ENCODE data around the gene ADCY4.
A peak's percentile ranks its signal among the peaks of the same experiment; 100 is the strongest.

The ADCY4 gene

DNA sequence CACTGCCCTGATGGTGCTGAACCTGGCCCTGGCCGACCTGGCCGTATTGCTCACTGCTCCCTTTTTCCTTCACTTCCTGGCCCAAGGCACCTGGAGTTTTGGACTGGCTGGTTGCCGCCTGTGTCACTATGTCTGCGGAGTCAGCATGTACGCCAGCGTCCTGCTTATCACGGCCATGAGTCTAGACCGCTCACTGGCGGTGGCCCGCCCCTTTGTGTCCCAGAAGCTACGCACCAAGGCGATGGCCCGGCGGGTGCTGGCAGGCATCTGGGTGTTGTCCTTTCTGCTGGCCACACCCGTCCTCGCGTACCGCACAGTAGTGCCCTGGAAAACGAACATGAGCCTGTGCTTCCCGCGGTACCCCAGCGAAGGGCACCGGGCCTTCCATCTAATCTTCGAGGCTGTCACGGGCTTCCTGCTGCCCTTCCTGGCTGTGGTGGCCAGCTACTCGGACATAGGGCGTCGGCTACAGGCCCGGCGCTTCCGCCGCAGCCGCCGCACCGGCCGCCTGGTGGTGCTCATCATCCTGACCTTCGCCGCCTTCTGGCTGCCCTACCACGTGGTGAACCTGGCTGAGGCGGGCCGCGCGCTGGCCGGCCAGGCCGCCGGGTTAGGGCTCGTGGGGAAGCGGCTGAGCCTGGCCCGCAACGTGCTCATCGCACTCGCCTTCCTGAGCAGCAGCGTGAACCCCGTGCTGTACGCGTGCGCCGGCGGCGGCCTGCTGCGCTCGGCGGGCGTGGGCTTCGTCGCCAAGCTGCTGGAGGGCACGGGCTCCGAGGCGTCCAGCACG is 18.9 kb downstream of the ADCY4 start:
- no peak for DNase-seq (ENCODE audit: low read depth)

DNA sequence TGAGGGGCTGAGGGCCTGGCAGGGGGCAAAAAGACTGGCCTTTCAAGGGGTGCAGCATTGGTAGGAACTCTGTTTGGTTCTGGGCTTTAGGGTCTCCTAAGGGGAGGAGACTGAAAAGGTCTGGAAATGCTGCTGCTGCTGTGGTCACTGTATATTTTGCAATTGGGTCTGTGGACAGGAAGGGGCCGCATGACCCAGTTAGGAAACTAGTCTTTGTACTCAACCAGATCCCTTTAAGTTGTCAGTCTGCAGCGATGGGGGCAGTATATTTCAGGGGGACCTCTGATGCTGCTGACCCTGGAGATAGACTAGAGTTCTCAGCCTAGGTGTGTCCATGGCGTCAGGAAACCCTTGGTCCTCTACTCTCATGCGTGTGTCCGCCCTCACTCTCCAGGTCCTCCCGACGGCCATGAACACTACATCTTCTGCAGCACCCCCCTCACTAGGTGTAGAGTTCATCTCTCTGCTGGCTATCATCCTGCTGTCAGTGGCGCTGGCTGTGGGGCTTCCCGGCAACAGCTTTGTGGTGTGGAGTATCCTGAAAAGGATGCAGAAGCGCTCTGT is 19.5 kb downstream of the ADCY4 start:
- no peak for DNase-seq (ENCODE audit: low read depth)

DNA sequence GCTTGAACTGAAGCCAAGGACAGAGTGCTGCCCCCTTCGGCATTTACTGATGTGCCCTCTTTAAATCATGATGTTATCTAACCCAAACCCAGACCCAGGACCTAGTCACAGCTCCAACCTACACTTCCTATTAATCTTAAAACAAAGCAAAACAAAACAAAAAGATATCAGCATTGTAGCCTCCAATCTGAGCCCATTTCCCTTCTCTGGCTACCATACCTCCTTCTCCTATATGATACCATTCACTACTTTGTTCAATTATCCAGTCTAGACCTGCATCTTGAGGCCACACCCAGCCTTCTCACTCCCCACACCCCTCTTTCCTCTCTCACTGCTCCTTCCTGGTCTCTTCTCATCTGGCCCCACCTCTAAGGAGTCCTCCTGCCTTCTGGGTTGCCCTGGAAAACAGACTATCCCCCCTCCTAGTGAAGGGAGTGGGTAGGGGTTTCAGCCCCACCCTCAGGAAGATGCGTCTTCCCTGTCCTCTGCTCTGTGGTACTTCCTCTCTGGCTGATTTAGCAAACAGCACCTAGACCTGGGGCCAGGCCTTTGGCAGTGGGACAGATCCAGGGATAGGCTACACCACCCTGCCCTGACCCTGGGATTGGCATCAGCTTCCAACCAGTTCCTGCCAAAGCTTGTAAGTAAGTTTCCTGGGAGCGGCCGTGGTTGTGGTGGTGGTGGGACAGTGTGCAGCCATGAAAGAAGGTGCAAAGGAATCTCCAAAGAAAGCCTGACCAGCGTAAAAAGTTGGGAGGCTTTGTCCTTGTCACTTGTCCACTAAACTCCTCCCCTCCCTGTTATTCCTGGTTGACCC is 20.3 kb downstream of the ADCY4 start:
- no peak for DNase-seq (ENCODE audit: low read depth)

DNA sequence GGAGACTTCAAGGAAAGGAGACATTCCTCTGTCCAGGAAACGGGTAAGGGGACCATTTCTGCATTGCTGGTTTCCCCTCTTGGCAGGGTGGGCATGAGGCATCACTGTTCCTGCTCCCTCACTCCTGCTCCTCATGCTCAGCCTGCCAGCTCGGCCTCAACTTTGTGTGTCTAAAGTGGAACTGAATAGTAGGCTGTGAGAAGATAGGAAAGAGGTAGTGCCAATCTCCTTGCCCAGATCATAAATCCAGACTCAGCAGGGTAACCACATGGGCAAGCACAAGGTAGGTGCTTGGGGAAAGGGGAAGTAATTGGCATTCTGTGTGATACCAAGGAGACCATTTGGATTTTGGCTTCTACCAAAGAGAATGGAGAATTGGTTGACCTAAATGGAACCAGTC is 21.0 kb downstream of the ADCY4 start:
- DNase-seq (ENCODE audit: low read depth): no peak

DNA sequence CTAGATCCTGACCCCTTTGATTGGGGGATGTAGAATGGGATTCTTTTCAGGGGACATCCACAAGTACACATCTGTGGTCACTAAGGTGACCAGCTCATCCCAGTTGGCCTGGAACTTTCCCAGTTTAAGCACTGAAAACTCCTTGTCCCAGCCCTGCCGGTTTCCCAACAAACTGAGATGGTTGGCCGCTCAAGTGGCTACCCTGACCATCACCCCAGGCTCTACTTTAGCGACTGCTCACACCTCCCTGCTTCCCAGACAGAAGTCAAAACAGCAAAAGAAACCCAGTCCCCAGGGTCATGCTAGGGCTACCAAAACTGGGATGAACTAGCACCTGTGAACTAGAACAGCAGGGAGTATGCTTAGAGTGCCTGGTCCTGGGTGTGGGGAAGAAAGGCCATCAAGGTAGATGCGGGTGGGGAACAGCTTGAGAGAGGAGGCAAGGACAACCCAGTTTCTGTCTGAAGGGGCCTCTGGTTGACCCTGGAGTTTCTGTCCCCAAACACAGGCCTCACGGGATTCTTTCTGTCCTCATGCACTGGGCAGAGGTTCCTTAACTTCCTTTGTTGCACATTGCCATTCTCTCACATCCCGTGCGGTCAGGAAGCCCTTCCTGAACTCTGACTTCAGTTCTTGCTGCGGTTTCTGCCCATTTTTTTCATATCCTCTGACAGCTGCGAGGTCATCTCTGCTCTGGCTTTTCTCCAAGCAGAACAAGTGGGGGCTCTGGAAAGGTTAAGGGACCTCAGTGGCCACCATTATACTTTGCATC is 21.9 kb downstream of the ADCY4 start:
- DNase-seq (ENCODE audit: low read depth): no peak

DNA sequence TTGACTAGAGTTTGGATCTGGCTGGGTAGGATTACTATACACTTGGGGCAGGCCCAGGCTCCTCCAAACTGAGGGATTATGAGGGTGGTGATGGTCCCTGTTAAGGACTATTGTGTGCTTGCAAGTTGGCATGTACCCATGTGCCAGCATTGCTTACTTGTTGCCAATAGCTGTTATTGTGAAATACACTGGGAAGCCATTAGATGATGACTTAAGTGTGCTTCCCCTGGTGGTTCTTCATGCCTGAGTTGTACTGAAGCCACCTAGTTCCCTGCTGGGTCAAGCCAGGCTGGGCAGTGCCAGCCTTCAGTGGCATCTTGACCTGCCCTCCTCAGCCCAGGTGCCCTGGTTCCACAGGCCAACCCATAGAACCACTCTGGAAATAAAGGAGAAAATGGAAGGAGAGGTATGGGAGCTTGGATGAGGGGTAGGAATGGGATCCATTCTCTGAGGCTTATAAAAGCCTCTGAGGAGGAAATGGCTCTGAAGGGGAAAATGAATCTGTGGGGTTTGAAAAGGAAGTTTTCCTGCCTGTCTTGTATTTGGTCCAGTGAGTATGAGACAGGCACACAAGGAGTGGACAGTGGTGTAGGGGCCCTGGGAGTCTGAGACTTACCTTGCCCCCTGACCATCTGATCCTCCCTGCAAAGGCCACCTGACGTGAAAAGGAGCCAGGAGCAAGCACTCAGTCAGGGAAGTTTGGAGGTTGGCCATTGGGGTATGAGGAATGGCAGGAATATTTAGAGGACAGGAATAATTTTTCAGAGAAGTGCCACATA is 22.8 kb downstream of the ADCY4 start:
- DNase-seq (ENCODE audit: low read depth): peak; percentile 81

DNA sequence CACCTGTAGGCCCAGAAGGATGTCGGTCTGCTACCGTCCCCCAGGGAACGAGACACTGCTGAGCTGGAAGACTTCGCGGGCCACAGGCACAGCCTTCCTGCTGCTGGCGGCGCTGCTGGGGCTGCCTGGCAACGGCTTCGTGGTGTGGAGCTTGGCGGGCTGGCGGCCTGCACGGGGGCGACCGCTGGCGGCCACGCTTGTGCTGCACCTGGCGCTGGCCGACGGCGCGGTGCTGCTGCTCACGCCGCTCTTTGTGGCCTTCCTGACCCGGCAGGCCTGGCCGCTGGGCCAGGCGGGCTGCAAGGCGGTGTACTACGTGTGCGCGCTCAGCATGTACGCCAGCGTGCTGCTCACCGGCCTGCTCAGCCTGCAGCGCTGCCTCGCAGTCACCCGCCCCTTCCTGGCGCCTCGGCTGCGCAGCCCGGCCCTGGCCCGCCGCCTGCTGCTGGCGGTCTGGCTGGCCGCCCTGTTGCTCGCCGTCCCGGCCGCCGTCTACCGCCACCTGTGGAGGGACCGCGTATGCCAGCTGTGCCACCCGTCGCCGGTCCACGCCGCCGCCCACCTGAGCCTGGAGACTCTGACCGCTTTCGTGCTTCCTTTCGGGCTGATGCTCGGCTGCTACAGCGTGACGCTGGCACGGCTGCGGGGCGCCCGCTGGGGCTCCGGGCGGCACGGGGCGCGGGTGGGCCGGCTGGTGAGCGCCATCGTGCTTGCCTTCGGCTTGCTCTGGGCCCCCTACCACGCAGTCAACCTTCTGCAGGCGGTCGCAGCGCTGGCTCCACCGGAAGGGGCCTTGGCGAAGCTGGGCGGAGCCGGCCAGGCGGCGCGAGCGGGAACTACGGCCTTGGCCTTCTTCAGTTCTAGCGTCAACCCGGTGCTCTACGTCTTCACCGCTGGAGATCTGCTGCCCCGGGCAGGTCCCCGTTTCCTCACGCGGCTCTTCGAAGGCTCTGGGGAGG is 23.9 kb downstream of the ADCY4 start, which contains the start of gene LTB4R:
TSS of gene LTB4R (plus strand) at position 857 of the 959 bp plus-strand sequence. CDS start 4,150 bp downstream, outside the sequence.
- peak; percentile 69 for DNase-seq (ENCODE audit: low read depth)

DNA sequence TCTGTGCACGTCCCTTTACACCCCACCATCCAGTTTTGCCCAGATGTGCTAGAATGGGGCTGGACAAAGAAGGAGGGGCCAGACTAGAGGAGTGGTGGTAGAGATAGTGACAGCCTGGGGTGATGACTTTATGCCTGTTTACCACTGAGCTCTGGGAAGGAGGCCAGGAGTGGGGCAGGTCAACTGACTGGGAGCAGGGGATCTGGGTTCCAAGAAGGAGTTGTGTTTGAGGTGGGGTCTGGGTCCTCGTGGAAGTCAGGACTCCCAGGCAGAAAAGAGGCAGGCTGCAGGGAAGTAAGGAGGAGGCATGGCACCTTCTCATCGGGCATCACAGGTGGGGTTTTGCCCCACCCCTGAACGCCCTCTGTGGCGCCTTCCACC is 24.6 kb downstream of the ADCY4 start:
- DNase-seq (ENCODE audit: low read depth): no peak

DNA sequence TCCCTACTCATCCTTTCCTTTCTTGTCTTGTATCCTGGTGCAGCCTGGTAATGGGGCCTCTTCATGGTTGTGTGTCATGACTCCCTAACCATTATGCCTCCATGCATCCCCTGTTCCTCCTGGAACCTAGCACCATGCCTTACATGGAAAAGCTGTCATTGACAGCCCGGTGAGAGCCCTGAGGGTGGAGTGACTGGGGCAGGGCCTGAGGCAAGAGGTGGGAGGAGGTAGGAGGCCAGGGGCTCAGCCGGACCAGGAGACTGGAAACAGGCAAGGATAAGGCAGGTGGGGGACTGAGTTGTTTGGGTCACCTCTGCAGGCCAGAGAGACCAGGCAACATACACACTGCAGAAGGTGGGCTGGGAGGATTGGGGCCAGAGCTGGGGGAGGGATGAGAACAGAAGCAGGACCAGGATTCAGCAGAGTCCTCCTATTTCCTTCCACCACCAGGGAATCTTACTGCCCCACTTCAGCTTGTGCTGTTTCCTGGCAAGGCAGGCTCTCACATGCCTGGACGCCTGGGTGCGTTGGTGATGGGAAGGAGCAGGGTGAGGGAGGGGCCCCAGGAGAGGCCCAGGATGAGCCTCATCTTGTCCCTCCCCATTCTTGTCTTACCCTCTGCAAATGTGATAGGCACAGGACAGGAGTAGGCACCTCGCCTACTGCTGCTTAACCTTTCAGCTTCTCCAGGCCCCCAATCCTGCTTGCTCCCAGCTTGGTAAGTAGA is 25.2 kb downstream of the ADCY4 start, which contains the start of gene LTB4R2:
TSS of gene LTB4R2 (plus strand) at position 603 of the 727 bp plus-strand sequence. CDS start 525 bp downstream, outside the sequence.
- no peak for DNase-seq (ENCODE audit: low read depth)

DNA sequence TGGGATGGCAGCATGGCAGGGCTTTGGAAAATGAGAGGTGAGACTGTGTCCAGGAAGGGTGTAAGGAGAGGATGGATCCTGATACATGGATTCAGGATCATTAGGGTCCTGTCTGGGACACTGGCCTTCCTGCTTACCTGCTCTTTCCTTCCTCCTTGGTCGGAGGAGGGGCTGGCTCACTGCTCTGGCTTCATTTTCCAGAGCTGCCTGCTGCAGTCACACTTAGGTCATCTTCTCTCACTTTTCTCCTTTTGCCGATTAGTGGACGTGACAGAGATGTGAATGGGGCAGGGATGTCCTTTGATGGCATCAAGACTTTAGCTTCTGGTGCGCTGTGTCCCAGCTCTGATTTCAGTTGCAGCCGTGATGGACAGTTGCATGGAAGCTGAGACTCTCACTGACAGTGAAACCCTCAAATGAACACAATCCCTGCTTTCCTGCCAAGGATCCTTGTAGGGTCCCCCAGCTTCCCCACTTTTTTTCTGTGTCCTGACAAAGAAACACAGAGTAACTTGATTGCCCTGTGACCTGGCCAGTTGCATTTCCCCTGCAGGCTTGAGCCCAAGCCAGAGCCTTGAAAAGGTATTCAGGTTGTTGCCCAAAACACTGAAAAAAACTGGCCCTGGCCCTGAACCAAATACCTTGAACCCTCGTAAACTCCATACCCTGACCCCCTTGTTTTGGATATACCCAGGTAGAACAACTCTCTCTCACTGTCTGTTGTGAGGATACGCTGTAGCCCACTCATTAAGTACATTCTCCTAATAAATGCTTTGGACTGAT is 26.3 kb downstream of the ADCY4 start:
- DNase-seq (ENCODE audit: low read depth): no peak

DNA sequence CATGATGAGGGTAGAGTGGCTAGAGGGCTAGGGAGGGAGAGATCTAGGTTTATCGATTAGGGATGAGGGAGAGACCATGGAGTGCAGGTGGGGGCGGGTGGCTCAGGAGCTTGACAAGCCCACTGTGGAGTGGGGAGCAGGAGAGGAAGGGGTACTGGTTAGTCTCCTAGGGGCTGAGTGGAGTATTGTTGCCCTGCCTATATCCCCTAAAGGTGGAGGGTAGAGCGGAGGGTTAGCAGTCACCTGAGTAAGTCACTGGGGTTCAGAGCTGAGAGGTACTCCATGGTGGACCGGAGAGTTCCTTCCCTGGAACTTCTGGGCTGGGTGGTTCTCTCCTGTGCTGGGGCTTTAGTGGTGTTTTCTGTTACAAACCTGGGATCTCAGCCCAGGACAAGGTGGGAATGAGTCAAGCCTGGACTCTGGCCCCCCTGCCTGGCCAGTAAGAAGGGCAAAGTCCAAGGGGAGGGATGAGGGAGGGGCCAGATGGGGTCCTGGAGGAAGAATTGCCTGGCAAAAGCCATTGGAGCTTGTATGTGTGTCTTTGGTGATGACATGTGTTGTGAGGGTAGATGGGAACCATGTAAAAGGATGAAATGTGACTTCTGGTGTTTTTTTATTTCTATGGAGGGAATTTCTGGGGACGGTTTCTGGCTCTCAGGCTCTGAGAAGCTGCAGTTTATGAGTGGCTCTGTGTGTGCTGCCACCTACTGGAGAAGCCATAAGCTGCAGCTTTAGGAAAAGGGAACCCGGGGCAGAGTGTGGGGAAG is 27.1 kb downstream of the ADCY4 start, which contains the start of gene CIDEB:
TSS of gene CIDEB (minus strand) at position 403 of the 767 bp plus-strand sequence. CDS start at position 284, 119 bp downstream.
- DNase-seq (ENCODE audit: low read depth): peak; percentile 34

DNA sequence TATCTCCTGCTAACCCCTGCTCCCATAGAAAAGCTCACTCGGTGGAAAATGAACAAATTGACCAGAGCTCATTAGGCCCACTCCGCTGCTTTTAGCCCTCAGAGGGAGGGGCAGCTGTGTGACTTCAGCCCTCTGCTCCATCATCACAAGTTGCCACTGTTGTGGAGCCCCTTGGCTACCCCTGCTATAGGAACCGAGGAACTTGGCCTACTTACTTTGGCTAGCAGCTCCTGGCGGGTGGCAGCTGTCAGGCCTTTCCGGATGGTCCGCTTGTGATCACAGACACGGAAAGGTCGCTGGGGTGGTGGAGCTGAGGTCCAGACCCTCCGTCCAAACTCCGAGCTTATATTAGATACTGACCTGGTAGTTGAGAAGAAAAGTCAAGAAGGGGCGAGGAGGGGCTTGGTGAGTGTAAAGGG is 27.7 kb downstream of the ADCY4 start:
- no peak for DNase-seq (ENCODE audit: low read depth)

DNA sequence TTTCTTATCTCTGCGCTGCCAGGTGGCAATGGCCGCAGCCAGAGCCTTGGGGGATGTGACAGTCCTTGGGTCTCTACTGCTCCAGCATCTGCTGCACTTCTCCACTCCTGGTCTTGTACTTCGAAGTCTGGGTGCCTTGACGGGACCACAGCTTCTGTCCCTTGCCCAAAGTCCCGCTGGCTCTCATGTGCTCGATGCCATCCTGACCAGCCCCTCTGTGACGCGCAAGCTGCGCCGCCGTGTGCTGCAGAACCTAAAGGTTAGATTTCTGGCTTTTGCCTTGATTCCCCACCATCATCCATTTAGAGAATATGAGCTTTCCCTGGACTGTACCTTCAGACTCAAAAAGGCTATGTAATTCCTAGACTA is 30.9 kb downstream of the ADCY4 start:
- DNase-seq (ENCODE audit: low read depth): no peak

DNA sequence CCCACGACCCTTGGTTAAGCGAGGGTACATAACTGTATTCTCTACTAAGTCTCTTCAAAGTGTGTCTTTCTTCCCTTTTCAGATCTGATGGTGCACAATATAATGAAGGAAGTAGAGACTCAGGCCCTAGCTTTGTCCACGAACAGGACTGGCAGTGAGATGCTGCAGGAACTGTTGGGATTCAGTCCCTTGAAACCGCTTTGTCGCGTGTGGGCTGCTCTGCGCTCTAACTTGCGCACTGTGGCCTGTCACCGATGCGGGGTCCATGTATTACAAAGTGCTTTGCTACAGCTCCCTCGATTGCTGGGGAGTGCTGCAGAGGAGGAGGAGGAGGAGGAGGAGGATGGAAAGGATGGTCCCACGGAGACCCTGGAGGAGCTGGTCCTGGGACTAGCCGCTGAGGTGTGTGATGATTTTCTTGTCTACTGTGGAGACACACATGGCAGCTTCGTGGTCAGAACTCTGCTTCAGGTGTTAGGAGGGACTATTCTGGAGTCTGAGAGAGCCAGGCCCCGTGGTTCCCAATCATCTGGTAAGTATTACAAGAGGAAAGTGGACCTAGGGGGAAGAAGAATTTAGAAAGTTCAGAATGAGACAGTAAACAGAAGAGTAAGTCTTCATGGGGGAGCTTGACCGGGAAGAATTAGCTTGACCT is 34.4 kb downstream of the ADCY4 start:
- DNase-seq (ENCODE audit: low read depth): no peak

DNA sequence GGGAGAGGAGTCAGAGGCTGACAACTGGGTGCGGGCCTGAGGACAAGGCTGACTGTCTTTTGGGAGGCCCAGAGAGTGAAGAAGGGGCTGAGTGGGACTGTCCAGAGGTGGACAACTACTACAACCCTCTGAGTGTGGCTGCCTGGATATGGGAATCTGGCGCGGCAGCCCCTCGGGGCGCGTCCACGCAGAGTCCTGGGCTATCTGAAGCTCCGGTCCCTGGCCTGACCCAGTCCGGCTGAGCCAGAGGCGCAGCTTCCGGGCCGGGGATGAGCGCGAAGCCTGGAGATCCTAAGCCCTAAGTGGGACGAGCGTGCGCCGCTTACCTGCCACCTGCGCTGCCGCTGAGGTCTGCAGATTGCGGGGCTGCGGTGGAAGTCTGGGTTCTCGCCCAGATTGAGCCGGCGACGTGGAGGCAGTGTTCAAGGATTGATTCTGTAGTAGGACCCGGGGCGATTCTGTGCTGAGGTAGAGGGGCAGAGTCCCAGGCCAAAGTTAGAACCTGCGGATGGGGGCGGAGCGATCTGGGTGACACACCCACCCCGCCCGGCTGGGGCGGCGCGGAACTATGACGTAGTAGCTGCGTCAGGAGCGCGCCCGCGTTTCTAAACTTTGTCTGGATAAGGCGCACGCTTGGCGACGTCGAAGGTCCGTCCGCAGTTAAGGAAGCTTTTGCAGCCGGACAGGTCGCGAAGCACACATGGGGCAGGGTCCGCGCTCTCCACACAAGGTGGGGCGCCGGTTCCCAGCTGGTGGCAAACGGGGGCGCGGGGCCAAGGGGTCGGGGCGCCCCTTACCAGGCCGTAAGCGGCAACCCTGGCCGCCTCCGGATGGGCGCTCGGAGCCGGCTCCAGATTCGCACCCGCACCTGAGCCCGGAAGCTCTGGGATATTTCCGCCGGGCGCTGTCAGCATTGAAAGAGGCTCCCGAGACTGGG is 35.3 kb downstream of the ADCY4 start, which contains the start of the genes DHRS1 and NOP9:
TSS of gene DHRS1 (minus strand) at position 526 of the 937 bp plus-strand sequence. CDS start 674 bp downstream, outside the sequence.
TSS of gene NOP9 (plus strand) at position 596 of the 937 bp plus-strand sequence. CDS start at position 701, 105 bp downstream.
- peak; percentile 80 for DNase-seq (ENCODE audit: low read depth)

DNA sequence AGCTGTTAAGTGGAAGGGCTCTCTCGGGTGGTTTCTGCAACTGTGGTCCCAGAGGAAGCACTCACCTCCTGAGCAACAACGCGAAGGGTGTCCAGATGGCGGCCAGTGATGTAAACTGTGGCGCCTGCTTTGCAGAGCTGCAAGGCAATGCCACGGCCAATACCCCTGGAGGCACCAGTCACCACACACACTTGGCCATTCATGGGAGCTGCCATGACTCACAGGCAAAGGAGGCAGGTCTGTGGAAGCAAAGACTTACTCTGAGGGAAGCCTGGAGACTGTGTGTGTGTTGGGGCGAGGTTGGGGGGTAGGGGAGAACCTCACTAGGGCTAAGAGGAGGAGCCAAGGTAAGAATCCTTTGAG is 36.0 kb downstream of the ADCY4 start:
- peak; percentile 69 for DNase-seq (ENCODE audit: low read depth)
